ENCODE data around the gene MTA3.
"Not testable (repeated sequence)": the region's sequence is repeated elsewhere in the genome, so short reads cannot be mapped to it uniquely, and the experiment has no call there.

MTA3 gene

DNA sequence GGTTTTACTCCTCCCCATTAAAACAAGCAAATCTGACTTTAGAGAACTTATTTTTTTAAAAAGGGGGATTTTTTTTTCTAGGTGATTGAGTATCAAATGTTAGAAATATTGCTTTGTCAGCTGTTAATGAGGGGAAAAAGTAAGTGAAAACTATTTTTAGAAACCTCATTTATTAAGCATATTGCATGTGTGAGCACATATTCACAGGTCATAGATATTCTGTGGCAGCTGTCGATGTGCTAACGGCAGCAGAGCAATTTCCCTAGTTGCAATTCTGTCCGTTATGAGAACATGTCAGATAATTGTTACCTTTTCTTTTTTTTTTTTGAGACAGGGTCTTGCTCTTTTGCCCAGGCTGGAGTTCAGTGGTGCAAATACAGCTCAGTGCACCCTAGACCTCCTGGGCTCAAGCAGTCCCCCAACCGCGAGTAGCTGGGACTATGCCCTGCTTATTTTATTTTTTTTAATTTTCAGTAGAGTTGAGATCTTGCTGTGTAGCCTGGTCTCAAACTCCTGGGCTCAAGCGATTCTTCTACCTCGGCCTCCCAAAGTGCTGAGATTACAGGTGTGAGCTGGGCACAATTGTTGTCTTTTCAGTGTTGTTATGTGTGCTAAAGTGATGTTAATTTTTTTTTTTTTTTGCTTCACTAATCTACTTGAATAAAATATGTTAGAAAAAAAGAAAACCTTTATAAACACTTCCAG is 69.8 kb downstream of the MTA3 start:
- no peak for DNase-seq
- peak overlapping the region; percentile 87 for H3K27ac Mint-ChIP-seq
- TF ChIP-seq, protein P1, sequence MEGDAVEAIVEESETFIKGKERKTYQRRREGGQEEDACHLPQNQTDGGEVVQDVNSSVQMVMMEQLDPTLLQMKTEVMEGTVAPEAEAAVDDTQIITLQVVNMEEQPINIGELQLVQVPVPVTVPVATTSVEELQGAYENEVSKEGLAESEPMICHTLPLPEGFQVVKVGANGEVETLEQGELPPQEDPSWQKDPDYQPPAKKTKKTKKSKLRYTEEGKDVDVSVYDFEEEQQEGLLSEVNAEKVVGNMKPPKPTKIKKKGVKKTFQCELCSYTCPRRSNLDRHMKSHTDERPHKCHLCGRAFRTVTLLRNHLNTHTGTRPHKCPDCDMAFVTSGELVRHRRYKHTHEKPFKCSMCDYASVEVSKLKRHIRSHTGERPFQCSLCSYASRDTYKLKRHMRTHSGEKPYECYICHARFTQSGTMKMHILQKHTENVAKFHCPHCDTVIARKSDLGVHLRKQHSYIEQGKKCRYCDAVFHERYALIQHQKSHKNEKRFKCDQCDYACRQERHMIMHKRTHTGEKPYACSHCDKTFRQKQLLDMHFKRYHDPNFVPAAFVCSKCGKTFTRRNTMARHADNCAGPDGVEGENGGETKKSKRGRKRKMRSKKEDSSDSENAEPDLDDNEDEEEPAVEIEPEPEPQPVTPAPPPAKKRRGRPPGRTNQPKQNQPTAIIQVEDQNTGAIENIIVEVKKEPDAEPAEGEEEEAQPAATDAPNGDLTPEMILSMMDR (IDR thresholded peaks at IDR 0.05), result no peak
- no peak overlapping the region for H3K4me3 Mint-ChIP-seq
- H3K36me3 Mint-ChIP-seq (ENCODE audit: low read depth), result peaks cover 46% of the 10 kb centered on the region
- no peaks in the 10 kb centered on the region for H3K27me3 Mint-ChIP-seq (ENCODE audit: low read depth, poor library complexity)
- no peaks in the 10 kb centered on the region for H3K9me3 Mint-ChIP-seq
- H3K4me1 Mint-ChIP-seq, result peaks cover 14% of the 10 kb centered on the region

DNA sequence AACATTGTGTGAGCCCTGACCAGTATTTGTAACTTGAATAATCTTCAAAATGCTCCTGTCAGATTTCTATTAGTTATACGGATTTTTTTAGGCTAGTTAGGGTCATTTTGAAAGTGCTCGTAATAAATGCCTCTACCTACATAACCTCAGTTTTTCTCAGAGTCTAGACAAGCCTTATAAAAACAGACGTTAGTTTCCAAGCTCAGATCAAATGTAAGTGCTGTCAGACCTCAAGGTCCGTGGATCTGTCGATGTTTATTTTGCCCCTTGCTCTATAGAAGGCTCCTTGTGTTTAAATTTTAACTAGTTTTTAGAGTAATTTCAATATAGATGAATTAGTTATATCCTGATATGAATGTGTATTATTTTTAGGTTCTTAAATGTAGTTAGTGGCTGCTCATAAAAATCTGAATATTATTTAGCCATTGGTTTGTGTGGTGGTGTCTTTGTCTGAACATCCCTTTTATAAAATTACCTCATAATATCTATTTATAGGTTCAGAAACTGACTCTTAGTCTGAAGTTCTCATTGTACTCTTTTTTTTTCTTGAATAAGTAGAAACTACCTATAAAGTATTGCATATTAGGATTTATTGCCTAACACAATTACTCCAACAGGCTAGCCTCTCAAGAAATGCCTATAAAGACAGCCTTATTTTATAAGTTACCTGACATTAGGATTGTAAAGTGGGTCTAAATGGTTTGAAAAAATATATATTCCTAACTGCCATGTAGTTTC is 71.1 kb downstream of the MTA3 start:
- no peaks in the 10 kb centered on the region for H3K9me3 Mint-ChIP-seq

DNA sequence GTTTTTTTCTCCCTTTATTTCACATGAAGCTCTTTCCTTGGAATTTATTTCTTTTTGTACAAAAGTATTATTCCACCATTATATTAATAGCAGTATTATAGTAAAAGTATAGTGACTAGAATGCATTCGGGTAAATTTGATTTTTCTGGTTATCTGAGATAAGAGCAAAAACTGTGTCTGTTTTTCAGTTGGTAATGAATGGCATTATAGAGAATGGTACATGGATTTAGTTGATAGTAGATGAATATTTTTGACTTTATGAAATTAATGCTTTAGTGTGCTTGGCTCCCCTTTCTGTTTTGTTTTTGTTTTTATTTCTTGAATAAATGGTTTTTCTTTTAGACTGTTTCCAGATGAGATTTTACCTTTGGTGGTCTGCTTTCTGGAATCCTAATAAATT is 71.8 kb downstream of the MTA3 start:
- Mint-ChIP-seq H3K4me1 (peaks cover 14% of the 10 kb centered on the region), H3K9me3 (peaks cover 6% of the 10 kb centered on the region), H3K4me3 (no peak overlapping the region), H3K27ac (no peak overlapping the region), H3K36me3 (ENCODE audit: low read depth) (peaks cover 48% of the 10 kb centered on the region), H3K27me3 (ENCODE audit: low read depth, poor library complexity) (no peaks in the 10 kb centered on the region)
- no peak for DNase-seq
- TF ChIP-seq, protein P1 (IDR thresholded peaks at IDR 0.05), result no peak

More for the DNA sequence above, 71.1 kb downstream of the MTA3 start:
- TF ChIP-seq, protein P1 (IDR thresholded peaks at IDR 0.05), result no peak
- H3K4me1 Mint-ChIP-seq, result peaks cover 14% of the 10 kb centered on the region
- peak overlapping the region; percentile 82 for H3K27ac Mint-ChIP-seq
- no peak for DNase-seq
- H3K36me3 Mint-ChIP-seq (ENCODE audit: low read depth), result peaks cover 48% of the 10 kb centered on the region
- no peaks in the 10 kb centered on the region for H3K27me3 Mint-ChIP-seq (ENCODE audit: low read depth, poor library complexity)
- peak overlapping the region; percentile 14 for H3K4me3 Mint-ChIP-seq

- not testable (repeated sequence) for H3K4me3 Mint-ChIP-seq; DNase-seq; H3K27ac Mint-ChIP-seq; H3K27me3 Mint-ChIP-seq (ENCODE audit: low read depth, poor library complexity)
- Mint-ChIP-seq H3K9me3 (peaks cover 21% of the 10 kb centered on the region), H3K4me1 (peaks cover 14% of the 10 kb centered on the region), H3K36me3 (ENCODE audit: low read depth) (peaks cover 64% of the 10 kb centered on the region)
Observed at GRCh38 chr2:42642371-42642770, 73.9 kb downstream of the MTA3 start.

- Mint-ChIP-seq H3K4me1 (no peaks in the 10 kb centered on the region), H3K27me3 (ENCODE audit: low read depth, poor library complexity) (peaks cover 6% of the 10 kb centered on the region), H3K9me3 (peaks cover 21% of the 10 kb centered on the region), H3K4me3 (no peak overlapping the region), H3K36me3 (ENCODE audit: low read depth) (peaks cover 89% of the 10 kb centered on the region), H3K27ac (no peak overlapping the region)
- no peak for DNase-seq
- TF ChIP-seq, protein P1 (IDR thresholded peaks at IDR 0.05), result no peak
Observed at GRCh38 chr2:42645551-42645950, 77.1 kb downstream of the MTA3 start.

DNA sequence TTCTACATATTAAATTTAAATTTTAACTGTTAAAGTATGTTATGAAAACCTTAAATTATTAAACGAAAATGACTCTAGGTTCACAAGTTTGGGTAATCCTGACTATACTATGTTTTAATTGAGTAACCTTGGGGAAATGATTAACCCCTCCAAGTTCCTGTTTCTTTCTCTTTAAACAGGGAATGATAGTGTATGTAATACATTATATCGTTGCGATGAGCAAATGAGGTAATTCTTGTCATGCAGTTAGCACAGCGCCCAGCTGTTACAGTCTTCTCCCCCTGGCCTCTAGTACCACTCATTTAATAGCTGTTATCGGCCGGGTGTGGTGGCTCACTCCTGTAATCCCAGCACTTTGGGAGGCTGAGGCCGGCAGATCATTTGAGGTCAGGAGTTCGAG is 80.4 kb downstream of the MTA3 start:
- Mint-ChIP-seq H3K4me3 (no peak overlapping the region), H3K36me3 (ENCODE audit: low read depth) (peaks cover 71% of the 10 kb centered on the region), H3K27me3 (ENCODE audit: low read depth, poor library complexity) (peaks cover 6% of the 10 kb centered on the region), H3K27ac (no peak overlapping the region), H3K4me1 (peaks cover 10% of the 10 kb centered on the region), H3K9me3 (peaks cover 21% of the 10 kb centered on the region)
- TF ChIP-seq, protein P1 (IDR thresholded peaks at IDR 0.05), result no peak
- DNase-seq, result no peak

Data from nephron progenitor cell (in vitro differentiated cells).